HG03439 (cell line): ENCODE measurements around the gene NTM.
A peak's percentile ranks its signal among the peaks of the same experiment; 100 is the strongest.

Source experiments
- ATAC-seq: cut with Tn5 transposase; IDR thresholded peaks from one replicate; pipeline ENCODE4 v1.9.1; 2021; ENCODE audit warnings: mild to moderate bottlenecking, moderate library complexity; ENCODE audit not compliant: unreplicated experiment

Gene NTM

GRCh38 chr11:132114743-132115142, 744.3 kb downstream of the NTM start:
- ATAC-seq: no peak

- no peak for ATAC-seq
These were observed 745.0 kb downstream of the NTM start for GRCh38 chr11:132115454-132115853.

DNA sequence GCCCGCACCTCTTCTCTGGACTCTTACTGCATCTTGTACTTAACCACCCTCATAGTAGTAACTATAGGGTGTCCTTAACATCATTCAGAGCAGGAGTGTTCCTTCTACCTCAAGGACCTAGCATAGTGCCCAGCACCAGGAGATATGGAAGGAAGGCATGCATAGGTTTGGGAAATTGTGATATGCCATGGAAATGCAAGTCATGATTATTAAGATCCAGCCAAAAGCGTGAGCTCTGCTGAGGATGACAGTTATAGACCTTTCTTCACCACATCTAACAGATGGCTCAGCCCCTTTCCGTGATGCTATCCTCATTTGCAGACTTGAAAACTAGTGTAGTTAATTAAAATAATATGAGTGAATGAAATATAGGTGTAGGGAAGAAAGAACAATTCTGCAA, 746.1 kb downstream of the NTM start:
- no peak for ATAC-seq

DNA sequence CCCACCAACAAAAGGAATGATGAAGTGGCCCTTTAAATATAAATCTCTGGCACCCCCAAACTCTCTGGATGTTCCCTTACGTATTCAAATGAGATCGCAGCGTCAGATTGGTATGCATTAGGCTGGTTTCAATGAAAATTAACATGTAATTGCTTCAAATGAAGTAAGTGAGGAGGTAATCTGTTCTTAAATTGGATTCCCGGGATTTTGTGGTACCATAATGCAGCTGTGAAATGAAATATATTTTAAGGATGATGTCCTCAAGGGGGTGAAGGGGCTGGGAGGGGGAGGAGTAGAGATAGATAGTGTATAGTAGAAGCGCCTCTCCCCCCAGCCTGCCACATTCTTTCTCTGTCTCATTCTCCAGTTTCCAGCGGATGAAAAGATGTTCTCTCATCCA, 748.2 kb downstream of the NTM start:
- ATAC-seq: no peak

GRCh38 chr11:132119573-132119972, 749.2 kb downstream of the NTM start:
- no peak for ATAC-seq

DNA sequence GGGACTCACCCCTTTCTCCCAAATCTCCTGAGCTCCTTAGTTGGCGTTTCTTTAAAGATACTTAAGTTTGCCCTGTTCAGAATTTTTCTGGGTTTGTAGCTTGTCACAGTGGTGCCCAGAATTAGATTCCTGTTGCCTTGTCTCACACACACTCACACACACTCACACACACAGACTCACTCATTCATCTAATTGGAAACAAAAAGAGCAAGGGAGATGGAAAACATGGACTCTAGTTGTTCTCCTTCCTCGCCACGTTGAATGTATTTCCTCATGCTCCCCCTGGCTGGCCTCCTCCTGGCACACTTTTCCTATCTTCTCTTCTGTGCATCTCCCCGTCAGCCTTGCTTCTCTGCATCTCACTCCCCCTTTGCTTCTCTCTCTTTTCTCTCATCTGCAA, 752.3 kb downstream of the NTM start:
- no peak for ATAC-seq

DNA sequence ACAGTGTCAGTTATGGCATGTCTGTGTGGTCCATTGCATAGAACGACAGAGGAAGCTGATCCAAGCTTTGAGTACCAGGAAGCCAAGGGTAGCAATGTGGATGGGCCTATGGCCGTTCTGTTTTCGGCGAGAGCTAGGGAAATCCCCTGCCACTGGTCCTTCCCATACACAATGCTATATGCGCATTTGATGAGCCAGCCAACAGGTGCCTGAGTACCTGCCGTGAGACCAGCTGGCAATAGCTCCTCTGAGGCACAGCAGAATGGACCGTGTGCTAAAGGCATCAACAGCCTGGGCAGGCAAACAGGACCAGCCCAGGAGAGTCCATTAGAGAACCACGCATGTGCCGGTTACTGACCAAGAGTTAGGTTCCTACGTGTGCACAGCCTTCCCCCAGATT, 753.0 kb downstream of the NTM start:
- ATAC-seq: peak; percentile 17

- ATAC-seq: peak; percentile 56
These were observed 753.7 kb downstream of the NTM start for GRCh38 chr11:132123854-132124835.

GRCh38 chr11:132125988-132126871, 755.8 kb downstream of the NTM start:
- ATAC-seq: no peak

DNA sequence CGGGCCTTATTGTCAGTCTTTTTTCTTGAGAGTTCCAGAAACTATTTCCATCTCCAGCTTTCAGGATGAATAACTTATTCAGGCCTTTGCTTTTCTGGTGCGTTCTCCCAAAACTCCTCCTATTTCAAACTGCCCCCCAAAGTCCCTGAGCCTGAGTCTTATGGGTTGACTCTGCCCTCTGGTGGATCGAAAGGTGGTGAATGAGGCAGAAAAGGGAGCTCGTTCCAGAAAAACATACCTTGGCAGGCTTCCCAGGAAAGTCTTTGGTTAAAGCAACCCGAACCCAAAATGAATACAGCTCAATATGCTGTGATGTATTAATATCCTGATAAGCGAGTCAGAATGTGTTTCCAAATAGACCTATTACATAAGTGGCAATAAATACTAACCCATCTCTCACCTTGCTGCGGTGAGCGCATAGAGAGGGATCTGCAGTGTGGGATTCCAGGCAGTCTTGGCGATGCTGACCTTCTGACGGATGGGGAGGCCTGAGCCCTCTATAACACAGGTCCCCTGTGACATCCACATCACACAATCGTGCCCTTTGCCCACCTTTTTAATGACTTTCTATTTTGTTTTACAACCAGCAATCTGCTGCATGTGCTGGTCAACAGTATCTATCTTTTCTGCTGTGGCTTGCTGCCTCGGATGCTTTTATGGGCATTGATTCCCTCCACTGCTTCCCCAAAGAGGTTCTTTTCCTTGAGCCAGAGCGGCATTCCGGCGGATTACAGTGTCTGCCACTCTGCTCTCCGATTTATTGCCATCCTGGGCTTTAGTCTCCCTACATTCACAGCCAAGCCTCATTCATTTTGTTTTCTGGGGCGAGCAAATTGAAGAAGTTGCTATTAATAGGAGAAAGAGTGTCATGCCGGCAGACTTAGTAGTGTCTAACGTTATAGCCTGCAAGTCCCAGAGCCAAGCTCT, 756.8 kb downstream of the NTM start:
- ATAC-seq: no peak

GRCh38 chr11:132127900-132128288, 757.5 kb downstream of the NTM start:
- no peak for ATAC-seq

- ATAC-seq: no peak
These were observed 760.6 kb downstream of the NTM start for GRCh38 chr11:132131047-132131446.

DNA sequence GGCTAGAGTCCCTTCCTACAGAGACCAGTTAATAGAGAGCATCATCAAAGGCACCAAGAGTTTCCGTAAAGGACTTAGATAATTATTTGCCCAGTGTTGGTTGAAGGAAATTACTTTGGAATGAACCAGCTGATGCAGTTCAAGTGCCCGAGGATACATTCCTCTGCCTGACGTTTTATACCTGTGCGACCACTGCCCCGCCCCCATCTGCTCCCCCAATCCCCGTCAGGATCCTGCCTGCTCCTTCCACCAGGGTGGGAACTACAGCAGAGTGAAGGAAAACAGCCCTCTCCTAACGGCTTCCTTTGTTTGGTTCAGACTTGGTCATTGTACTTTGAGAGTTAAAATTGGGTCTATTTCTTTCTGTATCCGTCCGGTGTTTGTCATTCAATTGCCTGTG, 761.5 kb downstream of the NTM start:
- ATAC-seq: no peak

DNA sequence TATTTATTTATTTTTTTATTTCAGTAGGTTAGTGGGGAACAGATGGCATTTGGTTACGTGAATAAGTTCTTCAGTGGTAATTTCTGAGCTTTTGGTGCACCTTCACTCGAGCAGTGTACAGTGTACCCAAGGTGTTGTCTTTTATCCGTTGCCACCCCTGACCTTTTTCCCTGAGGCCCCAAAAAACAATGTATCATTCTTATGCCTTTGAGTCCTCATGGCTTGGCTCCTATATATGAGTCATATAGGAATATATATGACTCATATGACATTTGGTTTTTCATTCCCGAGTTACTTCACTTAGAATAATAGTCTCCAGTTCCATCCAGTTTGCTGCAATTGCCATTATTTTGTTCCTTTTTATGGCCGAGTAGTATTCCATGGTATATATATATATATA, 763.9 kb downstream of the NTM start:
- ATAC-seq: no peak

GRCh38 chr11:132137289-132137980, 767.0 kb downstream of the NTM start:
- no peak for ATAC-seq

DNA sequence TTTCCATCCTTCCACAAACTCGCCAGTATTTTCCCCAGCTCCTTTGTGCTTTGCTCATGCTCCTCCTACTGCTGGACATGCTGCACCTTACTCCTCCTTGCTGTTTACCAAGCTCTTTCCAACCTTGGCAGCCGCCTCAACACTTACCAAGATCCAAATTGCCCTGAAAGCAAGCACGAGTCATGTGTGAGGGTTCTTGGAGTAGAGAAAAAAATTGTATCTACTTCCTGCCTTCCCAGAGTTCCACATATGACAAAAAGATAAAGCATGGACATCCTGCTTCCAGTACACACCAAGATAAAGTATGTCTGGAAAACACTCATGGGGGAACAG, 767.5 kb downstream of the NTM start:
- ATAC-seq: no peak

GRCh38 chr11:132139181-132139580, 768.8 kb downstream of the NTM start:
- ATAC-seq: no peak

DNA sequence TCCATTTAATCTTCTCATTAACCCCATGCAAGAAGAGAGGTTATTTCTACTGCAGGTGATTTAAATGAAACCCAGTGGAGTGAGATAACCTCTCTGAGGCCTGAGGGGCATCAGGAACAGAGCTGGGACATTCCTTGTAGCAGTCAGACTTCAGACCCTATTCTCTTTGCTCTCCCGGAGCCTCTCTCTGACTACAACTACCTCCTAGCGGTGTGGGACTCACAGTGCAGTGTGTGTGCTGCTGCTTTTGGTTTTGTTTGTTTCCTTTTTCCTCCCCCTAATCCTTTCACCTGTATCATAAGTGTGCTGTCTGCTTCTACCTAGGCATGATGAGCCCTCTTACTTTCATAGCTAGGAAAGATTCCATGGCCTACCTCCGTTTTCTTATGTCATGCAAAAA, 769.6 kb downstream of the NTM start:
- no peak for ATAC-seq

DNA sequence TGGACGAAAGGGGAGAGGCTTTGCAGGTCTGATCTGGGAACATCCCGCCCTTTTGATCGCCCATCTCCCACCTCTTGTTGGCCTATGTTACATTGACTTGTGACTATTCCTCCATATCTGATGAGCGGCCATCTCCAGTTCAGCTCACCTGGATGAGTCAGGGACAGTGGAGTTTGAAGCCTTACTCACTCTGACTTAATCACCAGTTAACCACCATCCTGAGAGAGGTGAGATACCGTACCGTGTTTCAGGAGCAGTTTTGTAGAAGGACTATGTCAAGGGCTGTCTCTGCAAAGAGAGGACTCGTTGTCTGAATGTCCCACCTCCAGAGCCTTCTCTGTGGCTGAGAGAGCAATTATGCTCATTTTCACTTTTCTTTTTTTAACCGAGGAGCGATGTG, 771.7 kb downstream of the NTM start:
- no peak for ATAC-seq

GRCh38 chr11:132142554-132142953, 772.1 kb downstream of the NTM start:
- ATAC-seq: no peak
